B cell (primary cell): Measurements from ENCODE around the gene DZANK1.

Experiments
- CTCF ChIP-seq: fragments of 200-600 bp; IDR thresholded peaks from one replicate; pipeline ENCODE4 v1.8.0; 2022; ENCODE audit warnings: antibody characterized with exemption, mild to moderate bottlenecking
- EZH2 ChIP-seq: IDR thresholded peaks from 2 replicates; pipeline ENCODE4 v1.6.1; 2012; ENCODE audit warnings: borderline replicate concordance, low read depth, mild to moderate bottlenecking, moderate library complexity, low read length; ENCODE audit not compliant: insufficient read depth, poor library complexity, severe bottlenecking

DNA sequence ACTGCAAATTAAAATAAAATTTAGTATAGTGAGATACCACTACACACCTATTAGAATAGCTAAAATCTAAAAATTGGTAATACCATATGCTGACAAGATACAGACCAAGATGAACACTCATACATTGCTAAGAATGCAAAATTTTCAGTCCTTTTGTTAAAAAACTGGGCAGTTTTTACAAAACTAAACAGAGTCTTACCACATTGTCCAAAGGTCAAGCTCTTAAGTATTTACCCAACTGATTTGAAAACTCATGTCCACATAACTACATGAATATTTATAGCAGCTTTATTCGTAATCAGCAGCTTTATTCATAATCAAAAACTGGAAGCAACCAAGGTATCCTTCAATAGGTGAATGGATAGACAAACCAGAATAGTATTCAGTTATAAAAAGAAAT, 10.4 kb upstream of the DZANK1 start:
- TF ChIP-seq EZH2 (no peak), CTCF (no peak)
